PFSK-1 (cell line): Measurements from ENCODE around the gene MPEG1.

Experiments used
- POLR2AphosphoS5 ChIP-seq: IDR thresholded peaks from 2 replicates; pipeline ENCODE4 v1.6.1; 2012; ENCODE audit warnings: low read depth, mild to moderate bottlenecking, control low read depth, low read length, moderate library complexity
- REST ChIP-seq, 2 experiments: IDR thresholded peaks; 2 replicates each; pipeline versions ENCODE4 v1.6.1 to v1.8.0; 2011 to 2012; ENCODE audit warnings: low read depth in 2 of 2, low read length in 2 of 2, control low read depth in 1 of 2, inconsistent platforms in 1 of 2, mild to moderate bottlenecking in 1 of 2, moderate library complexity in 1 of 2; ENCODE audit not compliant: insufficient read depth in 1 of 2
- SIN3A ChIP-seq: IDR thresholded peaks from 2 replicates; pipeline ENCODE4 v1.6.1; 2012; ENCODE audit warnings: mild to moderate bottlenecking, low read length, moderate library complexity, borderline replicate concordance; ENCODE audit not compliant: insufficient read depth

DNA sequence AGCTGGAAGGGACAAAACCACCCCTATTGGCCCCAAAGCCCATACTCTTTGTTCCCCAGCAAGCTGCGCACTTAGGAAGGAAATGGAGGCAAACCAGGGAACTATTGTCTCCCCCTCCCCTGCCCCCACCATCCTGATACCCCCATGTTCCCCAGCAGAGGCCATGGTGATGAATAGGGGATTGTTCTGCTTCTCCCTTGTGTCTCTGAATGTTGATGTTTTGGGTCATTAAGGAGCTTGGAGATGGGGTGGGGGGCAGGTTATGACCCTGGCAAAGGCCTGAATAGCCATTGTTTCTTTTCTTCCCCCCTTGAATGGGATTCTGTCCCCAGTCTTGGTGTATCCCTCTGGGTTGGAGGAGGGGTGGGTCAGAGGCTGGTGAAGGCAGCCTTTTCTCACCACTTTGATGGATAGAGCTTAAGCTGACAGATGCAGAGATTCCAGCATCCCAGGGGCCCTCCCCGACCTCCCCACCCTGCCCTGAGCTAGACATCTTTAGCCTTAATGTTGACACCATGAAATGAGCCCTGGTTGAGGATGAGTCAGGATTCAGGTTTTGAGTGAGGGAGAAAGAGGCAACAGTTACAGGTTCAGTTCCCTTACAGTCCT, 32.5 kb downstream of the MPEG1 start:
- TF ChIP-seq POLR2AphosphoS5 (no peak), REST (IDR thresholded peaks at IDR 0.05; ENCODE audit: insufficient read depth in 1 of 2, low read depth in 2 of 2, low read length in 2 of 2) (no peak), SIN3A (no peak)
